ENCODE data around the gene ENOX1.

GRCh38 chr13:43551897-43552456 is 234.8 kb downstream of the ENOX1 start:
- TF ChIP-seq CTCF (optimal IDR thresholded peaks at IDR 0.05 in 1 of 3, IDR thresholded peaks at IDR 0.05 in 1 of 3, conservative IDR thresholded peaks at IDR 0.05 in 1 of 3; ENCODE audit: extremely low read depth in 1 of 3, insufficient read depth in 2 of 3, low read length in 3 of 3) (no peak), EZH2 (IDR thresholded peaks at IDR 0.05; ENCODE audit: low read length) (no peak)

All from keratinocyte (primary cell).